ENCODE results near the gene CACNA1F. TPM values are rescaled to one million over a fixed set of nuclear protein-coding genes. Genes with fewer than 3 reads are reported as not detected.
A peak's percentile ranks its signal among the peaks of the same experiment; 100 is the strongest.

CACNA1F gene
- polyA plus RNA-seq, 3 donors = 0.73 TPM; not detected in 2

- Mint-ChIP-seq H3K27me3 (ENCODE audit: low read depth in 3 of 3) (peaks cover 1 to 8% (median 2%) of the 10 kb centered on the region in 3 donors), H3K9me3 (peaks cover 0 to 8% (median 4%) of the 10 kb centered on the region in 7 donors), H3K27ac (peak overlapping the region; percentile 37 to 95 (median 77)), H3K4me3 (peak overlapping the region; percentile 63 to 75), H3K36me3 (peaks cover 0 to 2% of the 10 kb centered on the region in 2 donors), H3K4me1 (peaks cover 38% of the 10 kb centered on the region)
- H3K4me3 ChIP-seq (replicated peaks in 1 of 3; ENCODE audit: low read depth in 2 of 3, low read length in 3 of 3) = peak overlapping the region; percentile 49 to 79 (median 49)
- intact Hi-C loops (cut with micrococcal nuclease) = no loop called here
- TF ChIP-seq CTCF (IDR thresholded peaks at IDR 0.05) = no peak
- no peaks in the 10 kb centered on the region for H3K9me3 ChIP-seq (replicated peaks in 1 of 2; ENCODE audit: control insufficient read depth in 1 of 2, insufficient read depth in 1 of 2, low read length in 2 of 2)
- peak overlapping the region; percentile 70 for H3K9ac ChIP-seq (ENCODE audit: insufficient read depth, low read length, poor library complexity, severe bottlenecking)
- no peaks in the 10 kb centered on the region for H4K20me1 ChIP-seq (ENCODE audit: insufficient read depth, low read length)
- H3K27ac ChIP-seq (ENCODE audit: low read depth in 1 of 2, low read length in 2 of 2) = peak overlapping the region; percentile 52 to 78
- DNase-seq = peak in 1 of 3 donors; percentile 11
- H3K4me1 ChIP-seq (ENCODE audit: control insufficient read depth in 1 of 2, insufficient read depth in 2 of 2, low read length in 2 of 2) = peaks cover 2 to 35% of the 10 kb centered on the region in 2 donors
- no peaks in the 10 kb centered on the region for H3K36me3 ChIP-seq (replicated peaks in 1 of 2; ENCODE audit: control insufficient read depth in 1 of 2, insufficient read depth in 2 of 2, low read length in 2 of 2)
- WGBS (ENCODE audit: insufficient coverage) = under 1% methylated on average over 25 of the region's 34 CpGs
- H3K79me2 ChIP-seq (ENCODE audit: insufficient read depth, low read length) = no peaks in the 10 kb centered on the region
- no peaks in the 10 kb centered on the region for H3K27me3 ChIP-seq (ENCODE audit: control insufficient read depth in 2 of 2, insufficient read depth in 2 of 2, low read length in 2 of 2)
- peak overlapping the region; percentile 82 for H3K4me2 ChIP-seq (replicated peaks; ENCODE audit: extremely low read depth, low read length, poor library complexity, severe bottlenecking)
- H2AFZ ChIP-seq (ENCODE audit: insufficient read depth, low read depth, low read length, poor library complexity, severe bottlenecking) = peak overlapping the region; percentile 84
Observed at GRCh38 chrX:49191574-49192011, 41.5 kb downstream of the CACNA1F start.

- H3K27me3 ChIP-seq (ENCODE audit: control insufficient read depth in 2 of 2, insufficient read depth in 2 of 2, low read length in 2 of 2) = no peaks in the 10 kb centered on the region
- H3K9me3 ChIP-seq (replicated peaks in 1 of 2; ENCODE audit: control insufficient read depth in 1 of 2, insufficient read depth in 1 of 2, low read length in 2 of 2) = no peaks in the 10 kb centered on the region
- H3K9me3 Mint-ChIP-seq = peaks cover 0 to 10% (median 4%) of the 10 kb centered on the region in 7 donors
- H3K4me3 ChIP-seq (replicated peaks in 1 of 3; ENCODE audit: low read depth in 2 of 3, low read length in 3 of 3) = peak overlapping the region; percentile 49 to 79 (median 49)
- H3K27me3 Mint-ChIP-seq (ENCODE audit: low read depth in 3 of 3) = peaks cover 0 to 8% (median 0%) of the 10 kb centered on the region in 3 donors
- peaks cover 5 to 39% of the 10 kb centered on the region in 2 donors for H3K4me1 ChIP-seq (ENCODE audit: control insufficient read depth in 1 of 2, insufficient read depth in 2 of 2, low read length in 2 of 2)
- peak overlapping the region; percentile 84 for H2AFZ ChIP-seq (ENCODE audit: insufficient read depth, low read depth, low read length, poor library complexity, severe bottlenecking)
- TF ChIP-seq CTCF (IDR thresholded peaks at IDR 0.05) = no peak
- H3K27ac ChIP-seq (ENCODE audit: low read depth in 1 of 2, low read length in 2 of 2) = peak overlapping the region; percentile 54 to 78
- no peaks in the 10 kb centered on the region for H4K20me1 ChIP-seq (ENCODE audit: insufficient read depth, low read length)
- 0% methylated on average over 22 of the region's 32 CpGs for WGBS (ENCODE audit: insufficient coverage)
- peak overlapping the region; percentile 70 for H3K9ac ChIP-seq (ENCODE audit: insufficient read depth, low read length, poor library complexity, severe bottlenecking)
- H3K4me2 ChIP-seq (replicated peaks; ENCODE audit: extremely low read depth, low read length, poor library complexity, severe bottlenecking) = peak overlapping the region; percentile 82
- H3K36me3 ChIP-seq (replicated peaks in 1 of 2; ENCODE audit: control insufficient read depth in 1 of 2, insufficient read depth in 2 of 2, low read length in 2 of 2) = no peaks in the 10 kb centered on the region
- no peaks in the 10 kb centered on the region for H3K79me2 ChIP-seq (ENCODE audit: insufficient read depth, low read length)
- H3K4me3 Mint-ChIP-seq = peak overlapping the region; percentile 63 to 76
- intact Hi-C loops (cut with micrococcal nuclease) = no loop called here
- H3K36me3 Mint-ChIP-seq = peaks cover 0 to 2% of the 10 kb centered on the region in 2 donors
- peak; percentile 95 to 97 (median 96) for DNase-seq
- peak overlapping the region; percentile 87 to 96 (median 92) for H3K27ac Mint-ChIP-seq
- H3K4me1 Mint-ChIP-seq = peaks cover 41% of the 10 kb centered on the region
Observed at GRCh38 chrX:49190821-49191573, 42.1 kb downstream of the CACNA1F start.
